ENCODE data around the gene CYP2A6.
"Not testable (repeated sequence)": the region's sequence is repeated elsewhere in the genome, so short reads cannot be mapped to it uniquely, and the experiment has no call there.

CYP2A6 gene

GRCh38 chr19:40818480-40819399 is 31.5 kb downstream of the CYP2A6 start:
- peak; percentile 43 for DNase-seq

- DNase-seq, result no peak
Measured at GRCh38 chr19:40815223-40815622, 35.0 kb downstream of the CYP2A6 start.

- DNase-seq, result no peak
Measured at GRCh38 chr19:40813182-40813581, 37.1 kb downstream of the CYP2A6 start.

GRCh38 chr19:40812571-40812970 is 37.7 kb downstream of the CYP2A6 start:
- not testable (repeated sequence) for DNase-seq

GRCh38 chr19:40811478-40812341 is 38.5 kb downstream of the CYP2A6 start:
- no peak for DNase-seq

GRCh38 chr19:40810649-40811408 is 39.4 kb downstream of the CYP2A6 start:
- peak; percentile 83 for DNase-seq

DNA sequence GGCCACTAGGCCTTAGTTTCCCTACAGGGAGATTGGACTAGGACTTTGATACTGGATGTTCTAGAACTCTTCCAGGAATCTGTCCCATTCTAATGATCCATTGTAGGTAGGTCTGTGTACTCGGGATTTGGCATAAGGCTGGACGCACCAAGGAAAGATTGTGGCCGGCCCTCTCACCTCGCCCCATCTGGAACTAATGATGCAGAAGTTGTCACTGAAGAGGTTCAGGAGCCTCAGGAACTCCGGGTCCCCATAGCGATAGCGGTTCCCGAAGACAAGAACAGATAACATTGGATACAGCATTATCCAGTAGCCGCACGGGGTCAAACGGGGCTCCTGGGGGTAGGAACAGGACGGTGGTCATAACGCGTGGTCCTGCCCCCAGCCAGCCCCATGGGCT is 40.1 kb downstream of the CYP2A6 start:
- DNase-seq, result no peak

GRCh38 chr19:40809358-40810086 is 40.7 kb downstream of the CYP2A6 start:
- no peak for DNase-seq

DNA sequence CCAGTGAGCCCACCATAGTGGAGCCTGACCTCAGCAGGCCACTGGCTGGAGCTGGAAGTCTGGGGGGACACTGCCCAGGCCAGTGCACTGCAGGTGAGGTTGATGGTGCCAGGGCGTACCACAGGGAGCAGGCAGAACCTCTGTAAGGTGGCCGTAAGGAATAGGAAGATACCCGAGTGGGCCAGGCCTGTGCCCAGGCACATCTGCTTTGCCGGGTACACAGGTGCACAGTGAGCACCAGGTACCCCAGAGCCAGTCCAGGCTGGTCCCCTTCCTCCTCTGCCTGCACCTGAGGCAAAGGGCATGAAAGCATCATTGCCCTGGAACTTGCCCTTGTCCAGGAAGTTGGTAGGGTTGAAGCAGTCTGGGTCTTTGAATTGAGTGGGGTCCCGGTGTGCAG is 41.8 kb downstream of the CYP2A6 start:
- DNase-seq, result no peak

DNA sequence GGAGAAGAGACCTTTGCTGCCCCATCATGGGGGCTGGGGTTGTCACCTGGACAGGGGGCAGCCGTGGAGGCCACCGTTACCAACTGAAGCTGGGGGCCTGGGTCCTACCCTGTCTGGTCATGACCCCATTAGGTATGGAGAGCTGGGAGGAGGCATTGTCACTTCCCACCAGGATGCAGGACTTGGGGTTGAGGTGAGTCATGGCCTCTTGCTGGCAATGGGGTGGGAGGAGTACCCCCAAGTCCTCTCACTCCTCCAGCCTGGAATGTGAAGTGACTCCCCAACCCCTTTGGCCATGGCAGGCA is 42.3 kb downstream of the CYP2A6 start:
- no peak for DNase-seq

- no peak for DNase-seq
Measured at GRCh38 chr19:40807147-40808020, 42.9 kb downstream of the CYP2A6 start.

GRCh38 chr19:40806423-40807146 is 43.7 kb downstream of the CYP2A6 start:
- peak; percentile 93 for DNase-seq

DNA sequence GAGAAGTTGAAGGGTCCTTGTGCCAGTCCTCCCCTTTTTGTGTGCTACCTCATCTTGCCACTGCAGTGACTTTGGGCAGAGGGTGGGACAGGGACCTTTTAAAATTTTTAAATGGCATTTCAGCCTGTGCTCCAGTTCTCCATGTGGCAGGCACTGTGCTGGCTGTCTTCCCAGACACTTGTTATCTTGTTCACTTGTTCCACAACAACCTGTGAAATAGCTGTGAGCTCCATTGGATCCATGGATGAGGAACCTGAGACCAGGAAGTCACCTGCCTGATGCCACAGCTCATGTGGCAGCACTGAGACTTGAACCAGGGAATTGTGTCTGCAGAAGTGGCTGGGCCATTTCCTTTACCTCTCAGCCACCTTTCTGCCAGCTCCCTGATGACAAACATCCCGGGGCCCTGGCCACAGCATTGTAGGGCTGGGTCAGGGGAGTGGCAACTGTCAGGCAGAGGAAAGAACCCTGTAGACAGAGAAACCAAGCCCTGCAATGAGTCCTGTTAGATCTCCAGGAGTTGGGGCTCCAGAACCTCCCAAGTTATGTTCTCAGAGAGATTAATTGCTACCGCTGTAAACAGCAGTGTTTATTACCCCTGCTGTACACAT is 44.9 kb downstream of the CYP2A6 start:
- DNase-seq, result no peak

DNA sequence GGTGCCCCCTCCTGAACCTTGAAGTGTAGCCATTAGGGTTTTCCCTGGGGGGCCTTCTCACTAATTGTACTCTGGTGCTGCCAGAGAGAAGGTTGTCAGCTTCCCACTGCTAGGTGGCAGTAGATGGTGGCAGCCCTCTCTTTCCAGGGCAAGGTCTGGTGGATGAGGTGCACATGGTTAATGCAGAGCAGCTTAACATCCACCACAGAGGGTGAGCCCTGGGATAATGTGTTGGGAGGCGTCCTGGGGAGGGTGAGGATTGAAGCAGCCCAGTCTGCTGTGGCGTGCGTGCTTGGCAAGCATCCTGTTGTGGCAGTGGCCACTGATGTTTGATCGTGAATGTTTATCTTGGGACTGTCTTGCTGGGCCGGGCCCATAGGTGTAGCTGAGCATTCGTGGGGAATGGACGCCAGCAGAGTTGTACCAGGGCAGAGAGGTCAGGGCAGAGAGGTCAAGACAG is 45.4 kb downstream of the CYP2A6 start:
- no peak for DNase-seq

DNA sequence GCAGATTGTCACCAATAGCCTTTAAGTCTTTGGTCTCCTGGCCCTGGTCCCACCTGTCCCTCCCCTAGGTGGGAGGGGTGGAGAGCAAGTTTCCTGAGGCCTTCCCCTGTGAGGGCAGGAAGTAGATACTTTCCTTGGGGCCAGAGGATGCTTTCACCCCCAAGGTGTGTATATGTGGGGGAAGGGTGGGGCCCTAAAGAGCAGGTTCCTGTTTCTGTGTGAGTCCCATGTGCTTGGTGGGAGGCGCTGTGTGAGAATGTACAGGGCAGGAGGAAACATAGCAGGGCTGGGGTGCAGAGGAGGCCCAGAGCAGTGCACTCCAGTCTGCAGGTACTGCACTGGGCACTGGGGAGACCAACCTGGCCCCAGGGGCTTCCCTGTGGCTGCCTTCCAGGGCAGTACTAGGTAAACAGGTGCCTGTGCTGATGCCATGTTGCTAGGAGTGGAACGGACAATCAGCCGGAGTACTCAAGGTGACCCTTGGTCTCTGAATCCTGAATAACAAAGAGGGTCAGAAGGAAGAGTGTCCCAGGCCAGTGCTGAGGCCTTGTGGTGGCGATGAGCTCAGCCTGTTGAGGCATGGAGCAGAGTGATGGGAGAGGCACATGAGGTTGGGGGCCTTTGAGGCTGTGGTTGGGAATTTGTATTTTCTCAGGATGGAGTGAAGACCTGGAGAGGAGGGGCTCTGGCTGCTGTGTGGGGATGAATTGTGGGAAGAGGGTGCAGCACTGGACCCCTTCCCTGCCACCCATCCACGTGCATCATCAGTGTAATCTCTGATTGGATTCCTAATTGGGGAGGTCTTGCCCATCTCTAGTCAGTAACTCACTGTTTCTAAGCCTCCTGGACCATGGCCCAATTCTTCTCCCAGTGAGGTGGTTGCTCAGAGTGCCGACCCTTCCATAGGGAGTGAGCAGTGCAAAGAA is 46.1 kb downstream of the CYP2A6 start:
- DNase-seq, result no peak

- DNase-seq, result no peak
Measured at GRCh38 chr19:40803170-40803856, 46.9 kb downstream of the CYP2A6 start.

DNA sequence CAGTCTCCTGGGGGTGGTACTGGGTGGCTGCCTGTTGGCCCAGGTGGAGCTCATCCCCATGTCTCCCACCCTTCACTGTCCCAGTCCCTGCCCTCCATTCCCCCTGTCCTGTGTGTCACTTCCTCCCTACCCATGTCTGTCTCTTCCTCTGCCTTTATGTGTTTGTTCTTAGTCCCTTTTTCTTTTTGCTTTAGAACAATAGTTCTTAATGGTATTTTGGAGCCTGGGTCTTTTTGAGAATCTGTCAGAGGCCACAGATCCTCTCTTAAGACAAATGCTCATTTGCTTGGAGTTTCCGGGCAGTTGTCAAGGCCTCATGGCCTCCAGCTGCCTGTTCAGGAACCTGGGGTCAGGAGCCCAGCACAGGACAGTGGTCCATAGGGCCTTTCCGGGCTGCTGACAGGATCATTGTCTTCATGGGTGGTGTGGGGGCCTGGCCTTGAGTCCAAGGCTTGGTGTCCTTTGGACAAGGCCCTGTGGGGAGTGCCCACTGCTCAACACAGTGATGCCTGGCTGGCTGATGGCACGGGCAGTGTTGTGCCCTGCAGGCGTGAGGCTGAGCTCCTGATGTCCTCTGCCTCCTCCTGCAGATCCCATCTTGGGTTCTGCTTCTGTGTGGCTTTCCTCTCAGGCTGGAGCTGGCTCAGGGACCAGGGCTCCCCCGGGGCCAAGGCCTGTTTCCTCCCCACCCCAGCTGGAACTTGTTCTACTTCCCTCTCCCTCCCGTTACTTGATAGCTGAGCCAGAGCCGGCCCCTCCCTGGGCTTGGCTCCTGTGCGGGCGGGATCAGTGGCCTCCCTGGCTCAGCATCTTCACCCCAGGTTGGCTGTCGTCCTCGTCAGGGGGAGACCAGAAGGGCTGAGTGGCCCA is 47.7 kb downstream of the CYP2A6 start:
- no peak for DNase-seq

All from midbrain (tissue), 1 donor.